HepG2 (cell line): ENCODE data around the gene SOWAHB.

Experiments used
- ETS1 ChIP-seq: sonication (generic); formaldehyde crosslinking; IDR thresholded peaks from 2 replicates; pipeline ENCODE4 v1.4.0; 2020; ENCODE audit warnings: missing genetic modification reagents
- HBP1 ChIP-seq: IDR thresholded peaks from 2 replicates; pipeline ENCODE4 v1.6.1; 2016; ENCODE audit warnings: low read depth, control low read depth
- HDAC6 ChIP-seq: fragments of 200-600 bp; sonication (generic); IDR thresholded peaks from 2 replicates; pipeline ENCODE4 v1.7.0; 2017; ENCODE audit warnings: mild to moderate bottlenecking, antibody characterized with exemption, low read length, low read depth
- KDM1A ChIP-seq: IDR thresholded peaks from 2 replicates; pipeline ENCODE4 v1.6.1; 2016; ENCODE audit warnings: missing compliant biosample characterization
- POLR2A ChIP-seq, 2 experiments: IDR thresholded peaks; 2 replicates each; pipeline ENCODE4 v1.6.1; 2011; ENCODE audit warnings: low read depth in 2 of 2, low read length in 2 of 2, mild to moderate bottlenecking in 1 of 2, moderate library complexity in 1 of 2; ENCODE audit not compliant: insufficient read depth in 1 of 2
- RBAK ChIP-seq: sonication (generic); formaldehyde crosslinking; IDR thresholded peaks from 2 replicates; pipeline ENCODE4 v1.5.1; 2020; ENCODE audit warnings: mild to moderate bottlenecking, missing genetic modification reagents
- SP2 ChIP-seq: sonication (generic); formaldehyde crosslinking; IDR thresholded peaks from 2 replicates; pipeline ENCODE4 v1.5.1; 2020; ENCODE audit warnings: mild to moderate bottlenecking, missing genetic modification reagents
- ZNF124 ChIP-seq: sonication (generic); formaldehyde crosslinking; IDR thresholded peaks from 2 replicates; pipeline ENCODE4 v1.4.0; 2020; ENCODE audit warnings: missing genetic modification reagents
- ZNF317 ChIP-seq: sonication (generic); formaldehyde crosslinking; IDR thresholded peaks from 2 replicates; pipeline ENCODE4 v1.5.0; 2020; ENCODE audit warnings: mild to moderate bottlenecking, missing genetic modification reagents
- ZNF629 ChIP-seq: sonication (generic); formaldehyde crosslinking; conservative IDR thresholded peaks from 2 replicates; pipeline ENCODE4 v1.5.0; 2020; ENCODE audit warnings: missing genetic modification reagents

GRCh38 chr4:76894537-76895255, 3.2 kb downstream of the SOWAHB start:
- TF ChIP-seq HBP1 (CRISPR knock-in tag) (no peak), KDM1A (no peak), ZNF124 (CRISPR knock-in tag) (no peak), ZNF317 (CRISPR knock-in tag) (no peak), HDAC6 (no peak), ETS1 (CRISPR knock-in tag) (no peak), POLR2A (IDR thresholded peaks at IDR 0.05; ENCODE audit: insufficient read depth in 1 of 2, low read depth in 2 of 2, low read length in 2 of 2) (no peak), RBAK (CRISPR knock-in tag) (no peak), ZNF629 (CRISPR knock-in tag) (no peak), SP2 (CRISPR knock-in tag) (no peak)
